ENCODE measurements around the gene USP7. TPM values are rescaled to one million over a fixed set of nuclear protein-coding genes. Genes with fewer than 3 reads are reported as not detected.

Gene USP7
- total RNA-seq, 1 donor from 2014 or later = 41.3 TPM

DNA sequence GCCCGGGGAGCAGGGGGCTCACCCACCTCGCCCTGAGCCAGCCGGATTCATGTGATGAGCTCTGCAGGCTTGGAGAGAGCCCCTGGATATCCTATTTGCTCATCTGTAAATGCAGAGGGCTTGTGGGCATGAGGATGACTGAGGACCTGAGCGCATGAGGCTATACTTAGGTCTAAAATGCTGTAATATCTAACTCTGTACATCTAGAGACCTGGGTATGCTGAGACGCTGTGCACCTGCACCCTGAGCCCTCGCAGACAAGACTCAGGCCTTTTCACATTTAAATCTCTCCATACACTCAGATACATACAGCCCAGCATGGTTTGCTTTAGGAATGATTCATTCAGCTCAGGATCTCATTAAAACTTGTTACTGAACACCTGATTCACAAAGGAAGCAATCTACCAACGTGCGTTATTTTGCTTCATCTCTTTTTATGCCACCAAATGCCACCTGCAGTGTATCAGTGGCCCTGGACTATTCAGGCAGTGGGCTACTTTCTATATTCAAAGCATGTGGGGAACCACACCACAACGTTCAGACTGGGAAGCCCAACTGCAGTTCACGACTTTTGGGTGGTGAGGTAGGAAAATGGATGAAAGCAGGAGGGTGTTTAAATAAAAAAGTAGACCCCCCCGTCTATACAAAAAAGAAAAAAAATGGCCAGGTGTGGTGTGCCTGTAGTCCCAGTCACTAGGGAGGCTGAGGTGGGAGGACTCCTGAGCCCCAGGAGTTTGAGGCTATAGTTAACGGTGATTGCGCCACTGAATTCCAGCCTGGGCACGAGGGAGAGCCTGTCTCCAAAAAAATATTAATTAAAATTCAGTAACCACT is 12.0 kb downstream of the USP7 start:
- H3K27me3 ChIP-seq (ENCODE audit: control insufficient read depth, insufficient read depth, low read length) = no peaks in the 10 kb centered on the region
- no peak overlapping the region for H3K4me3 ChIP-seq (ENCODE audit: low read depth, low read length)
- H3K36me3 ChIP-seq (ENCODE audit: control insufficient read depth, insufficient read depth, low read length) = no peaks in the 10 kb centered on the region
- DNase-seq (ENCODE audit: low read depth) (no peak), FAIRE-seq (no peak)
- TF ChIP-seq, protein P1, sequence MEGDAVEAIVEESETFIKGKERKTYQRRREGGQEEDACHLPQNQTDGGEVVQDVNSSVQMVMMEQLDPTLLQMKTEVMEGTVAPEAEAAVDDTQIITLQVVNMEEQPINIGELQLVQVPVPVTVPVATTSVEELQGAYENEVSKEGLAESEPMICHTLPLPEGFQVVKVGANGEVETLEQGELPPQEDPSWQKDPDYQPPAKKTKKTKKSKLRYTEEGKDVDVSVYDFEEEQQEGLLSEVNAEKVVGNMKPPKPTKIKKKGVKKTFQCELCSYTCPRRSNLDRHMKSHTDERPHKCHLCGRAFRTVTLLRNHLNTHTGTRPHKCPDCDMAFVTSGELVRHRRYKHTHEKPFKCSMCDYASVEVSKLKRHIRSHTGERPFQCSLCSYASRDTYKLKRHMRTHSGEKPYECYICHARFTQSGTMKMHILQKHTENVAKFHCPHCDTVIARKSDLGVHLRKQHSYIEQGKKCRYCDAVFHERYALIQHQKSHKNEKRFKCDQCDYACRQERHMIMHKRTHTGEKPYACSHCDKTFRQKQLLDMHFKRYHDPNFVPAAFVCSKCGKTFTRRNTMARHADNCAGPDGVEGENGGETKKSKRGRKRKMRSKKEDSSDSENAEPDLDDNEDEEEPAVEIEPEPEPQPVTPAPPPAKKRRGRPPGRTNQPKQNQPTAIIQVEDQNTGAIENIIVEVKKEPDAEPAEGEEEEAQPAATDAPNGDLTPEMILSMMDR (IDR thresholded peaks at IDR 0.05; ENCODE audit: insufficient read depth, low read length, severe bottlenecking) = no peak

DNA sequence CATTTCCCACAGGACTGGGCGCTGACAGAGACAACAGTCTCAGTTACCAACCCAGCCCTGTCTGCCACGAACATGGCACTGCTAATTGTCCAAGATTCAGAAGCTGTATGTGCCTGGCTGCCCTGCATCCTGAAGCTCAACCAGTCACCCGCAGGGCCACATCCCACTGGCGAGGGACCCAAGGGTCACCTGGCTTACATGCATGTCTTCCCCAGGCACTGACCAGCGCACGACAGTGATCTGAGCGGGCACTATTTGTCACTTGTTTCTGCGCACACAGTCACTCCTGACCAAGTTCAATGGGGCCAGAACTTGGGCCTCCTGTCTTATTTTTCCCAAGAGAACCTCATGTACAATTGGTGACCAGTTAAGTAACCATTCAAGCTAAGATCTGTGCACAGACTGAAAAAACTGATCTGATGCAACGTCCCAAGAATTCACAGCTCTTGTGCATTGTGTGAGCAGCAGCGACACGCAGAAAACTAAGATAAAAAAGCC is 13.1 kb downstream of the USP7 start:
- DNase-seq (ENCODE audit: low read depth) = no peak
- FAIRE-seq = no peak
- Histone ChIP-seq H3K27me3 (ENCODE audit: control insufficient read depth, insufficient read depth, low read length) (no peaks in the 10 kb centered on the region), H3K4me3 (ENCODE audit: low read depth, low read length) (no peak overlapping the region), H3K36me3 (ENCODE audit: control insufficient read depth, insufficient read depth, low read length) (no peaks in the 10 kb centered on the region)
- TF ChIP-seq, protein P1 (IDR thresholded peaks at IDR 0.05; ENCODE audit: insufficient read depth, low read length, severe bottlenecking) = no peak

DNA sequence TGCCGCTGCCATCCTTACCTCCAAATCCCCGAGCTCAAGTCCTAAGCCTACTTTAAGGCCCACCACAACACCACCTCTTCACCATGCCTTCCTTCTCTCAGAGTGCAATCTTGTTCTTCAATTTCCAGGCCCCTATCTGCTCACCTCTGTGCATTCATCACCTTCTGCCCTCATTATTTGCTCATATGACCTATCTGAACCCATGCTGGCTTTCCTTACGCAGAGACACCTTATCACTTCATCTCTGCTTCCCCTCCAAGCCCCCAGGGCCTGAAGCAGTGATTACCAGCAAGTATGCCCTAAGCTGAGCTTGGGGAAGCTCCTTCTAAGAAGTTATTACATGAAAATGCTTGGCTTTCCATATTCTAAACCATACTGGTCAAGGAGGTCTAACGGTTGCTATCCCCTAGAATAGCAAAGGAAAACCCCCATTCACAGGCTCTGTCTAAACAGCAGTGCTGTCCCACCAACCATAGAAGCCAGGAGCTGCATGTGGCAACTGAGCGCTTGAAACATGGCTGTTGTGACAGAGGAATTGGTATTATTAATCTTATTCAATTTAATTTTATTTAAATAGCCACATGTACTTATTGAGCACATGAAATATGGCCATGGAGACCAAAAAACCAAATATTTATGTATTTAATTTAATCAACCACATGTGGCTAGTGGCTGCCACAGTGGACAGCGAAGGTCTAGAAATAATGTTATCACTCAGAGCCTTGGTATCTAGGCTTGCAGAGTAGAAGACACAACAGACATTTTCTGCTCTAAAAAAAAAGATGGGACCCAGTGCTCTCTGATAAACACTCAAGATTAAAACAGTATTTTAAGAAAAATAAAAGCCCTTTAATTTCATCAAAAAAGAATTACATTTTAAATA is 13.9 kb downstream of the USP7 start:
- DNase-seq (ENCODE audit: low read depth) (no peak), FAIRE-seq (no peak)
- no peaks in the 10 kb centered on the region for H3K27me3 ChIP-seq (ENCODE audit: control insufficient read depth, insufficient read depth, low read length)
- H3K4me3 ChIP-seq (ENCODE audit: low read depth, low read length) = no peak overlapping the region
- no peaks in the 10 kb centered on the region for H3K36me3 ChIP-seq (ENCODE audit: control insufficient read depth, insufficient read depth, low read length)
- TF ChIP-seq, protein P1 (IDR thresholded peaks at IDR 0.05; ENCODE audit: insufficient read depth, low read length, severe bottlenecking) = no peak

DNA sequence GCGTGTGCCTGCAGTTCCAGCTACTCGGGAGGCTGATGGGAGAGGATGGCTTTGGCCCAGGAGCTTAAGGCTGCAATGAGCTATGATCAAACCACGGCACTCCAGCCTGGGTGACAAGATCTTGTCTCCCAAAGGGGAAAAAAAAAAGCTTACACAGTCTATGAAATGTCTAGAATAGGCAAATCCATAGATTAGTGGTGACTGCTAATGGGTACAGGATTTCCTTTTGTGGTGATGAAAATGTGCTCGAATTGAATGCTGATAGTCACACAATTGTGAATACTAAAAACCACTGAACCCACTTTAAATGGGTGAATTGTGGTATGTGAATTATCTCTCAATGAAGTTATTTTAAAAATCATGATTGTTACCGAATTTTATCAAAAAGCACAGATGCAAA is 14.9 kb downstream of the USP7 start:
- no peaks in the 10 kb centered on the region for H3K36me3 ChIP-seq (ENCODE audit: control insufficient read depth, insufficient read depth, low read length)
- no peak for FAIRE-seq

DNA sequence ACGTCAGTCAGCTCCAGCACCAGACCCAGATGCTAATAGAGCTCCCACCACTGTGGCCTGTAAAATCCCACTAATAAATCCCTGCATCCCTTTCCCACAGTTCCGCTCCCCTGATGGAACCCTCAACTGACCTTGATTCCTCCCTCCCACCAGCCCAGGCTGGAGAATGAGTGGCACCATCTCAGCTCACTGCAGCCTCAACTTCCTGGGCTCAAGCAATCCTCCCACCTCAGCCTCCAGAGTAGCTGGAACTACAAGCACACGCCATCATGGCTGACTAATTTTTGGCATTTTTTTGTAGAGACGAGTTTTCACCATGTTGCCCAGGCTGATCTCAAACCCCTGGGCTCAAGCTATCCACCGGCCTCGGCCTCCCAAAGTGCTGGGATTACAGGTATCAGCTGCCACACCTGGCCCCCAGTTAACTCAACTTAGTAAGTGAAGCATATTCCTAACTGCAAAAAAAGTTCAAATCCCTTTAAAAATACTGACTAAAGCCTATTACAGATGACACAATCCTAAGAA is 15.6 kb downstream of the USP7 start:
- Histone ChIP-seq H3K27me3 (ENCODE audit: control insufficient read depth, insufficient read depth, low read length) (no peaks in the 10 kb centered on the region), H3K4me3 (ENCODE audit: low read depth, low read length) (no peak overlapping the region), H3K36me3 (ENCODE audit: control insufficient read depth, insufficient read depth, low read length) (no peaks in the 10 kb centered on the region)
- FAIRE-seq = no peak
- no peak for DNase-seq (ENCODE audit: low read depth)
- TF ChIP-seq, protein P1 (IDR thresholded peaks at IDR 0.05; ENCODE audit: insufficient read depth, low read length, severe bottlenecking) = no peak

More for the DNA sequence above, 14.9 kb downstream of the USP7 start:
- TF ChIP-seq, protein P1 (IDR thresholded peaks at IDR 0.05; ENCODE audit: insufficient read depth, low read length, severe bottlenecking) = no peak
- no peak for DNase-seq (ENCODE audit: low read depth)
- Histone ChIP-seq H3K27me3 (ENCODE audit: control insufficient read depth, insufficient read depth, low read length) (no peaks in the 10 kb centered on the region), H3K4me3 (ENCODE audit: low read depth, low read length) (no peak overlapping the region)
